ENCODE results near the gene POTEG.
"Not testable (repeated sequence)": the region's sequence is repeated elsewhere in the genome, so short reads cannot be mapped to it uniquely, and the experiment has no call there.

The POTEG gene

DNA sequence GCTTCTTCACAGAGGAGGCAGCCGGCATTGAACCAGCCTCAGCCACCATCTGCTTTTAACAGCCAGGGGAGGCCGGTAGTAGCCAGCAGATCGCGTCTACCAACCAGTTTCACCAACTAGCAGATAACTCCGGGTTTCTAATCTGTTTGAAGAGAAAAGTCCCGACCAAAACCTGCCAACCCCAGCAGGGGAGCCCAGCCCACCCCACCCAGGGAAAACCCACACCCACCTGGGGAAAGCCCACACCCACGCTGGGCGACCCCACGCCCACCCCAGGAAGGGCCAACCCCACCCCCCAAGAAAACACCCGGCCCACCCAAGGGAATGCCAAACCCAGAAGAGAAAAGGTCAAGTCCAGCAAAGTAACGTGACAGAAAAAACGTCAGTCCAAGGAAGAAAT is at the start of gene POTEG:
TSS of gene POTEG (minus strand) at position 101 of the 400 bp plus-strand sequence. CDS start at position 49, 52 bp downstream.
- DNase-seq, result not testable (repeated sequence)

GRCh38 chr14:19482093-19482492 is 48.0 kb upstream of the POTEG start:
- not testable (repeated sequence) for DNase-seq

DNA sequence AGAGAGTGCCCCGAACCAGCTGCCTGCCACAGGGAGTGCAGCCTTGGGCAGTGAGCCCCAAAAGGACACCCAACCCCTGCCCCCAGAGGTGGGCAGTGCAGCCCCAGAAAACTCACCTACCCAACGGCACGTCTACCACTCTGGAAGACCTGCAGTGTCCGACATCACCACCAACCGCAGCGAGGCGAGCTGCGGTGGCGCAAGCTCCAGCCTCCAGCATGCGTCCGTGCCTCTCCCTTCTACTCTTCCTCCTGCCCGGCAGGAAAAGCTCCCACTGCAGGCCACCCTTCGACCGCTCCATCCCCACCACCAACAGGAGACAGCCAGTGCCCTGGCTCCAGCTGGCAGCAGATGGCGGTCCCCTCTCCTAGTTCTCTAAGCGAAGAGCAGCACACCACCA is 47.3 kb upstream of the POTEG start:
- DNase-seq, result not testable (repeated sequence)

- DNase-seq, result not testable (repeated sequence)
These were observed 46.4 kb upstream of the POTEG start for GRCh38 chr14:19480491-19480890.

DNA sequence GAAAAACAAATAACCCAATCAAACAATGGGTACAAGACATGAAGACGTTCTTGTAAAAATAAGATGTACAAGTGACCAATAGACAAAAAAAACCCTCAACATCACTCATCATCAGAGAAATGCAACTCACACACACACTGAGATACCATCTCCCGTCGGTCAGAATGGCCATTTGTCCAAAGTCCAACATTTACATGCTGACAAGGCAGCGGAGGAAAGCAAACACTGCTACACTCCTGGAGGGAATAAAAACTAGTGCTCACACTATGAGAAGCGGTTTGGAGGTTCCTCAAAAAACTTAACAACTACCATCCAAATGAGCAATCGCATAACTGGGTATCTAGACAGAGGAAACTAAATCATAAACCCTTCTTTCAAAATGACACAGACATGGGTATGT is 11.6 kb upstream of the POTEG start:
- not testable (repeated sequence) for DNase-seq

DNA sequence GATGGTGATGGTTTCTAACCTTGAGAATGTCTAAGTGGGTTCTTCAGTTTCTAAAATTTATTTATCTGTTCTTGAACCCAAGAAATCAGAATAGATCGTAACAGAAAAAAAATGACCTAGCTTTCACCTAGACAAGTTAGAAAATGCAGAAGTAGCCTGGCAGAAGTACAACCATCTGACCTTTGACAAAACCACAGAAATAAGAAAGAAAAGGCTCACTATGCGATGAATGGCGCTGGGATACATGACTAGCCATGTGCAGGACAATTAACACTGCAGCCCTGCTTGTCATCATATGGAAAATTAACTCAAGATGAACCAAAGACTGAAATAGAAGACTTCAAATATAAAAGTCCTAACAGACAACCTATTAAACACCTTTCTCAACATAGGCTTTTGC is 5.7 kb upstream of the POTEG start:
- not testable (repeated sequence) for DNase-seq

DNA sequence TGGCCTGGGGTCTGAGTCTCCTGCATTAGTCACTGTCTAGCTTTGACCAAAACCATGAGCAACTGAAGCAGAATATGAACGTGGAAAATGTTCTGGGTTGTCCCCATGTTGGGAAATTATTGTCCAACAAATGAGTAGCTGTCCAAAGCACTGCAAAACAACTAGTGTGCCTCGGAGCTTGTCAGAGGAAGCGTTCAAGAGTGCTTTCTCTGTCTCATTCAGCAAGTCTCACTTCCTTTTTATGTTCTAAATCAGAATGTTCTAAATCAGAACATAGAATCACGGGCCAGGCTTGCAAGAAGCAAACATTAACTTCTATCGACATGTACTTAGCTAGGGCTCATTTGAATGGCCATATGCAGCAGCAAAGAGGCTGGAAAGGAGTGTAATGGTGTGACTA is 5.1 kb upstream of the POTEG start:
- DNase-seq, result not testable (repeated sequence)

- not testable (repeated sequence) for DNase-seq
These were observed 2.9 kb upstream of the POTEG start for GRCh38 chr14:19437126-19437443.

GRCh38 chr14:19436311-19437125 is 2.4 kb upstream of the POTEG start:
- not testable (repeated sequence) for DNase-seq

DNA sequence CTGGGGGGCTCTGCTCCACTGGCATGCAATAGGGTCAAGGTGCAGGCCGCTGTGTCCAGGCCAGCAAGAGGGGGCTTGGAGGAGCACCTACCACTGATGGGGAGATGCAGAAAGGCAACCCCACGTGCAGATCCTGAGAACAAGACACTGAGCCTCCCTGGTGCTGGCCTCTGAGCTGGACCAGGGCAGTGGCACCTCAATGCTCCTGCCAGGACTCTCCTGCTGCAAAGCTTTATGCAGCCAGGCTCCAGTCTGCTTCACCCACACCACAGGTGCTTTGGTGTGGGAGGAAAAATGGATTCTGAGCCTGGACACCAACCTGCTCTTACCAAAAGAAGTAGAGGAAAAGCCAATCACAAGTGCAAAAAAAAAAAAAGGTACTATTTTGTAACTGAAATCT is 1.7 kb upstream of the POTEG start:
- not testable (repeated sequence) for DNase-seq

DNA sequence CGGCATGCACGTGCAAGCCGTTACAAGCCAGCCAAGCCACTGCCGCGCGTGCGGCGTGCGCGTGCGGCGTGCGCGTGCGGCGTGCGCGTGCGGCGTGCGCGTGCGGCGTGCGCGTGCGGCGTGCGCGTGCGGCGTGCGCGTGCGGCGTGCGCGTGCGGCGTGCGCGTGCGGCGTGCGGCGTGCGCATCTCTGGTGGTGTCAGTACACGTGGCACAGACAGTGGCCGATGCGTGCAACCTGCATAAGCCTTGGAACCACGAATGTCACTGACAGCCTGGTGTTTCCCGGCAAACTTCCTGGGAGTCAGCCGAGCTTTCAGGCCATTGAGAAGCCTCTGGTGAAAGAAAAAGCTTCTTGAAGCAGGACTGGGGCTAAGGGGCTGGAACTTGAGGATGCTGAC is 750 bp upstream of the POTEG start:
- DNase-seq, result not testable (repeated sequence)

GRCh38 chr14:19433765-19434164 is 376 bp downstream of the POTEG start:
- DNase-seq, result not testable (repeated sequence)

DNA sequence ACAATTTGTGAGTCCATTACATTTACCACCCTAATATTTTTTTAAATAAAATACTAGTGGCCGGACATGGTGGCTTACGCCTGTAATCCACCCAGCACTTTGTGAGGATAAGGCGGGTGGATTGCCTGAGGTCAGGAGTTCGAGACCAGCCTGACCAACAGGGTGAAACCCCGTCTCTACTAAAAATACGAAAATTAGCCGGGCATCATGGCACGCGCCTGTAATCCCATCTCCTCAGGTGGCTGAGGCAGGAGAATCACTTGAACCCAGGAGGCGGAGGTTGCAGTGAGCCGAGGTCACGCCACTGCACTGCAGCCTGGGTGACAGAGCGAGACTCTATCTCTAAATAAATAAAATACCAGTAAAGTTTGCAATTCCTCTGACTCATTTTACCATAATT is 25.6 kb downstream of the POTEG start:
- not testable (repeated sequence) for DNase-seq

- not testable (repeated sequence) for DNase-seq
These were observed 32.0 kb downstream of the POTEG start for GRCh38 chr14:19402097-19402496.

DNA sequence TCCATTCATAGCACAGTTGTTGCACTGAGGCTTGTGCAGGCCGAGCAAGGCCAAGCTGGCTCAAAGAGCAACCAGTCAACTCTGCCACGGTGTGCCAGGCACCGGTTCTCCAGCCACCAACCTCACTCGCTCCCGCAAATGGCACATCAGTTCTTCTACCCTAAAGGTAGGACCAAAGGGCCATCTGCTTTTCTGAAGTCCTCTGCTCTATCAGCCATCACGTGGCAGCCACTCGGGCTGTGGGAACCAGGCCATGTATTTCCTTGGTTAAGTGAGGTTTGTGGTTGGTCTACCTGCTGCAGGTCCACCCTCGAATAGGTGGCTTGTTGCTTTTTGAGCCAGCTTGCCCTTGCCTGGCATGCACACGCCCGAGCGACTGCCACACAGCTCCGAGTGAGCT is 39.4 kb downstream of the POTEG start:
- not testable (repeated sequence) for DNase-seq

GRCh38 chr14:19390230-19390629 is 43.9 kb downstream of the POTEG start:
- not testable (repeated sequence) for DNase-seq

GRCh38 chr14:19388741-19389140 is 45.4 kb downstream of the POTEG start:
- DNase-seq, result not testable (repeated sequence)

- DNase-seq, result not testable (repeated sequence)
These were observed 47.1 kb downstream of the POTEG start for GRCh38 chr14:19386996-19387395.

DNA sequence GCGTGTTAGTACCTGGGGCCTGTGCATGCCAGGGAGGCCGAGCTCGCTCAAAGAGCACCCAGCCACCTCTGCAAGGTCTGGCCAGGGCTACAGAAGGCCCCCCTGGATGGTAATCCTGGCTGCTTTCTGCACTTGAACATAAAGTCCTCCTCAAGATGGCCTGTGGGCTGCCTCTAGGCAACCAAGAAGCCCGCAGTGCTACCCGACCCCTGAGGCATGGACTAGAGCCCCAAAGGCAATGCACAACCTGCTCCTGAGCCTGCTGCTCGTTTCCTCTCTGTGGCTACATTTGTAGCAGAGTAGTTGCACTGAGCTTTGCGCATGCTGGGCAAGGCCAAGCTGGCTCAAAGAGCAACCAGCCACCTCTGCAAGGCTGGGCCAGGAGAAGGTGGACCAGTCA is 47.8 kb downstream of the POTEG start:
- not testable (repeated sequence) for DNase-seq

GRCh38 chr14:19384088-19384781 is 49.9 kb downstream of the POTEG start:
- not testable (repeated sequence) for DNase-seq

- not testable (repeated sequence) for DNase-seq
These were observed 51.0 kb downstream of the POTEG start for GRCh38 chr14:19383008-19383584.

- not testable (repeated sequence) for DNase-seq
These were observed 54.0 kb downstream of the POTEG start for GRCh38 chr14:19380137-19380536.

GRCh38 chr14:19374451-19374903 is 59.7 kb downstream of the POTEG start:
- not testable (repeated sequence) for DNase-seq
